Measurements from ENCODE around the gene SLC7A1. TPM values are rescaled to one million over a fixed set of nuclear protein-coding genes. Genes with fewer than 3 reads are reported as not detected.

The SLC7A1 gene
- total RNA-seq, 1 donor from 2014 or later: 91.5 TPM

DNA sequence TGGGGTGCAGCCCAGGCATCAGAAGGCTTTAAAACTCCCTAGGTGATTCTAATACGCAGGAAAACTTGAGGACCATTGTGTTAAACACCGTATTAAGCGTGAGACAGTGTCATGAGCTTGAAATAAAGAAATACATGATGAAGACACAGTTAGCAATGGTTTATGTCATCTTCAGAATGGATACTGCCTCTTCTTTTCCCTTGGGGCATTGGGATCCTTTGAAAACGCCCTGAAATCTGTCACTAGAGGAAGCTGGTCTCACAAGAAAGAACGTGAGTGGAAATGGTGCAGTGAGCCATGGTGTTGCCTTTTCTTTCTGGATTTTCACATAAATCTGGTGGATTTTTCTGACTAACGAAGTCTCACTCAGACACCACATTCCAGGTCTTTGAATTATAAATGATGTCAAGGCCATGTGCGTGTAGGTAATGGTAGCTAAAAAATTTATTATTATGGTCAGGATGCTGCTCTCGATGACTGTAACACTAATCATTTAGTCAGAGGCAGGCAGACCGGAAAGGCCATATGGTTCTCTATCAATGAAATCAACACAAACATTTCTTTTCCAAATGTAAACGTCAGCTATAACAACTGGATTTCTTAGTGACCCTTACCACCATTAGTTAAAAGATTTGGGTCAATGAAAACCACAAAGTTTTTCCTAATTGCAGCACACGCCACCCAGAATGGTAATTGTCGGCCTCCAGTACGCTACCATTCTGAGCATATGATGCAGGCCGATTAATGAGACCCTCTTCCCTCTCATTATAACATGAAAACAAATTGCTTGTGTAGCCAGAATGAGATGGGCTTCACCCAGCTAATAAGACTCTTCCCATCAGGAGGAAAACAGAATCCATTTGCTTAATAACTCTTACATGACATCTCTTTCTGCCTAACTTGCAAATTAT lies 105.6 kb downstream of the SLC7A1 start:
- Histone ChIP-seq H3K27me3 (ENCODE audit: control insufficient read depth, insufficient read depth, low read length) (peaks cover 8% of the 10 kb centered on the region), H3K4me3 (ENCODE audit: low read depth, low read length) (no peak overlapping the region), H3K36me3 (ENCODE audit: control insufficient read depth, insufficient read depth, low read length) (no peaks in the 10 kb centered on the region)
- TF ChIP-seq, protein P1, sequence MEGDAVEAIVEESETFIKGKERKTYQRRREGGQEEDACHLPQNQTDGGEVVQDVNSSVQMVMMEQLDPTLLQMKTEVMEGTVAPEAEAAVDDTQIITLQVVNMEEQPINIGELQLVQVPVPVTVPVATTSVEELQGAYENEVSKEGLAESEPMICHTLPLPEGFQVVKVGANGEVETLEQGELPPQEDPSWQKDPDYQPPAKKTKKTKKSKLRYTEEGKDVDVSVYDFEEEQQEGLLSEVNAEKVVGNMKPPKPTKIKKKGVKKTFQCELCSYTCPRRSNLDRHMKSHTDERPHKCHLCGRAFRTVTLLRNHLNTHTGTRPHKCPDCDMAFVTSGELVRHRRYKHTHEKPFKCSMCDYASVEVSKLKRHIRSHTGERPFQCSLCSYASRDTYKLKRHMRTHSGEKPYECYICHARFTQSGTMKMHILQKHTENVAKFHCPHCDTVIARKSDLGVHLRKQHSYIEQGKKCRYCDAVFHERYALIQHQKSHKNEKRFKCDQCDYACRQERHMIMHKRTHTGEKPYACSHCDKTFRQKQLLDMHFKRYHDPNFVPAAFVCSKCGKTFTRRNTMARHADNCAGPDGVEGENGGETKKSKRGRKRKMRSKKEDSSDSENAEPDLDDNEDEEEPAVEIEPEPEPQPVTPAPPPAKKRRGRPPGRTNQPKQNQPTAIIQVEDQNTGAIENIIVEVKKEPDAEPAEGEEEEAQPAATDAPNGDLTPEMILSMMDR (IDR thresholded peaks at IDR 0.05; ENCODE audit: insufficient read depth, low read length, poor library complexity, severe bottlenecking): no peak
- no peak for DNase-seq (ENCODE audit: low read depth)

DNA sequence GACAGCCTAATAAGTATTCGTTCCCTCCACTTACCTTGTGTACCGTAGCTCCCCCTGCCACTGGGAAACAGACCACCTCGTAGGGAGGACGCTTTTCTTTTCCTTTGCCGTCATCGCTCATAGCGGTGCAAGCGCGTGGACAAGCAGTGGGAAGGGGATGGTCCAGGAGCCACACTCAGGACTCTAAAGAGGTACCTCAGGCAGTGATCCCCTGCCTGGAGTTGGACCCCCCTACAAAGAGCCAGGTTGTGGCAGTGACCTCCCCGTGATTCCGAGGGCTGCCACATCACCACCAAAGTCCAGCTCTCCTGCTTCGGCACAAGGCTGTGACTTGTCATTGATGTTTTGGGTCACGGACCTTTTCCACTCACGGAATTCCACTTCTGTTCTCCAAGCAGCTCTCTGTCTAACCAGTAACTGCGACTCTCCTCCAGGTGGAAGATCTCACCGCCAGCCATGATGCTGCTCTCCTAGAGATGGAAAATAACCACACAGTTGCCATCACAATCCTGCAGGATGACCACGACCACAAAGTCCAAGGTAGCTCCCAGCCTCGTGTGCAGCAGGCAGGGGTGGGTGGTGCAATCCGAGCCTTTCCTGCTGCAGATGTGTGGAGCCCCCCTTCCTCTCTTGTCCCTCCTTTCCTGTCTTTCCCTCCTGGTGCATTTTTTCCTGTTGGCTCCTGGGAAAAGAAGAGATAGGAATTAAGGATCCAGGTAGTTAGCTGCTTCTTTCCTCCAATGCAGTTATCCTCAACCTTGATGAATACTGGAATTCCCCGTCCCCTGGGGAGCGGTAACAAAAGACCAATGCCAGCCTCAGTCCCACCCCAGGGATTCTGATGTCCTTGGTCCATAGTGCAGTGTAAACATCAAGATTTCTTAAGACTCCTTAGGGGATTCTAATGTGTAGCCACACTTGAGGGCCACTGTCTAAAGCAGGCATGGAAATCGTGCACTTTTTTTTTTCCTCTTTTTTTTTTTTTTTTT lies 107.7 kb downstream of the SLC7A1 start:
- TF ChIP-seq, protein P1 (IDR thresholded peaks at IDR 0.05; ENCODE audit: insufficient read depth, low read length, poor library complexity, severe bottlenecking): no peak
- H3K4me3 ChIP-seq (ENCODE audit: low read depth, low read length): no peak overlapping the region
- DNase-seq (ENCODE audit: low read depth): no peak
- no peaks in the 10 kb centered on the region for H3K36me3 ChIP-seq (ENCODE audit: control insufficient read depth, insufficient read depth, low read length)
- peaks cover 3% of the 10 kb centered on the region for H3K27me3 ChIP-seq (ENCODE audit: control insufficient read depth, insufficient read depth, low read length)

DNA sequence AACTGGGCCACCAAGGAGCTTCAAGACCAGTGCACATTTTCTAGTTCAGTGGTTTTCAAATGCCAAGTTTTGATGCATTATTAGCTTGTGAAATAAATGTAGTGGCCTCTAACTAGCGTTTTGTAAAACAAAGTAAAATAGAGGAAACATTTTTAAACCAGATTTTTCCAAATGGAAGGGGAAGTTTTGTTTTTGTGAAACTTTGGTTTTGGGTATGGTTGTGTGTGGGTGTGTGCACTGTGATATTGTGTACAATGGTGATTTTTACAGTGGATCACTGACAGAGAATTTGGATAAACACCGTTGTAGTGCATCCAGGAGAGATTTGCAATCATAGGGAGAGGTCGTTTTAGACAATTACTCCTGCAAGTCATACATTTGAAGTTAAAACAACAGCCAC lies 108.9 kb downstream of the SLC7A1 start:
- no peak for DNase-seq (ENCODE audit: low read depth)
- no peaks in the 10 kb centered on the region for H3K36me3 ChIP-seq (ENCODE audit: control insufficient read depth, insufficient read depth, low read length)
- no peak overlapping the region for H3K4me3 ChIP-seq (ENCODE audit: low read depth, low read length)
- H3K27me3 ChIP-seq (ENCODE audit: control insufficient read depth, insufficient read depth, low read length): peaks cover 3% of the 10 kb centered on the region
- TF ChIP-seq, protein P1 (IDR thresholded peaks at IDR 0.05; ENCODE audit: insufficient read depth, low read length, poor library complexity, severe bottlenecking): no peak

DNA sequence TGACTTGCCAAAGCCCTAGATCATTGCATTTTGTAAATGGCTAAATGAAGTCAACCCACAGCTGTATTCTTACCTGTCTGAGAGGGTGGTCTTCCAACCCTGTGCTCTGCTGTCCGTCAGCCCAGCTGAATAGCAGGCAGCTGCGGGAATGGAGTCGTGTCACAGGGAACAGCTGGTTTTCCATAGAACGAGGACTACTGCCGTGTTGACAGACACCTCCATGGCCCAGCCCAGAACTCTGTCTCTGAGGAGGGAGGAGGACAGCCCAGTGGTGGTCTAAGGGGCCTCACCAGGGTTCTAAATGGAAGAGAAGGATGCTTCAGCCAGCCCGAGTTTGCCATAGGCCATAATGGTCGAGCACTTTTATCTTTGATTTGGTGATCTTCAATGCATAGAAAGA lies 110.7 kb downstream of the SLC7A1 start:
- H3K27me3 ChIP-seq (ENCODE audit: control insufficient read depth, insufficient read depth, low read length): peaks cover 3% of the 10 kb centered on the region

DNA sequence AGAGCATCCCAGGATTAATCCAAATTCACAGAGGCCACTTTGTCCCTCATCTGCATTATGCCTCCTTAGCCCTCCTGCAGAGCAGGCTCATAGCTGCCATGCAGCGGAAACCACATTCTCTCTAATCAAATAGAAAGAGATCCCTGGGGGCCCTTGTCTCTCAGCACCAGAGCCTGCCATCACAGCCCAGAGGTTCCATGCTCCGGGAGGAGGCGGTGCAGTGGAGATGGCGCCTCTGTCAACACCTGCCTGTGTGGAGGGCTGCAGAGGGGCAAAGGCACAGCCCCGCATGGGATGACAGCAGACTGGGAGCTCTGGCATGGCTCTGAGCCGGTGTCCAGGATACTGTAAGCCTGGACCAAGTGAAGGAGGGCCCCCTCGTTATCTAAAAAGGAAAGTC lies 111.3 kb downstream of the SLC7A1 start:
- H3K36me3 ChIP-seq (ENCODE audit: control insufficient read depth, insufficient read depth, low read length): no peaks in the 10 kb centered on the region
- no peak overlapping the region for H3K4me3 ChIP-seq (ENCODE audit: low read depth, low read length)
- peaks cover 4% of the 10 kb centered on the region for H3K27me3 ChIP-seq (ENCODE audit: control insufficient read depth, insufficient read depth, low read length)
- DNase-seq (ENCODE audit: low read depth): no peak
- TF ChIP-seq, protein P1 (IDR thresholded peaks at IDR 0.05; ENCODE audit: insufficient read depth, low read length, poor library complexity, severe bottlenecking): no peak

More for the DNA sequence above, 110.7 kb downstream of the SLC7A1 start:
- DNase-seq (ENCODE audit: low read depth): no peak
- TF ChIP-seq, protein P1 (IDR thresholded peaks at IDR 0.05; ENCODE audit: insufficient read depth, low read length, poor library complexity, severe bottlenecking): no peak
- Histone ChIP-seq H3K36me3 (ENCODE audit: control insufficient read depth, insufficient read depth, low read length) (no peaks in the 10 kb centered on the region), H3K4me3 (ENCODE audit: low read depth, low read length) (no peak overlapping the region)
